WTC11 (cell line): ENCODE data around the gene COPS3. TPM values are rescaled to one million over a fixed set of nuclear protein-coding genes. Genes with fewer than 3 reads are reported as not detected.
A peak's percentile ranks its signal among the peaks of the same experiment; 100 is the strongest.

Experiments used
- ATAC-seq: fragments of 200-7000 bp; cut with Tn5 transposase; 2 replicates; pipeline ENCODE4 v1.10.0; 2021; ENCODE audit warnings: mild to moderate bottlenecking, moderate library complexity
- CTCF ChIA-PET: fragments of 300-600 bp; sonication (Branson Sonifier 250); formaldehyde crosslinking; loops from one replicate; lab custom pipeline; 2021; ENCODE audit warnings: antibody characterized with exemption; lab: Charles Lee
- POLR2A ChIA-PET: fragments of 350-600 bp; sonication (Branson Sonifier 250); formaldehyde crosslinking; loops from one replicate; lab custom pipeline; 2021; ENCODE audit warnings: antibody characterized with exemption; lab: Charles Lee
- DNase-seq: peaks from one replicate; pipeline ENCODE4 v3.0.0; 2021; ENCODE audit warnings: low spot score
- H3K27ac Mint-ChIP-seq: 2 replicates; pipeline ENCODE4 v1.8.0; 2021; ENCODE audit warnings: mixed read lengths
- H3K27me3 Mint-ChIP-seq: 2 replicates; pipeline ENCODE4 v1.8.0; 2021; ENCODE audit warnings: low read depth, mild to moderate bottlenecking, moderate library complexity, mixed read lengths
- H3K36me3 Mint-ChIP-seq: 2 replicates; pipeline ENCODE4 v1.8.0; 2021; ENCODE audit warnings: mixed read lengths
- H3K4me1 Mint-ChIP-seq: 2 replicates; pipeline ENCODE4 v1.8.0; 2022; ENCODE audit warnings: mixed read lengths
- H3K4me3 Mint-ChIP-seq: 2 replicates; pipeline ENCODE4 v1.8.0; 2021; ENCODE audit warnings: mild to moderate bottlenecking, moderate library complexity, mixed read lengths
- H3K9me3 Mint-ChIP-seq: 2 replicates; pipeline ENCODE4 v1.8.0; 2021; ENCODE audit warnings: mixed read lengths
- AR ChIP-seq: fragments of 250-450 bp; sonication (Bioruptor Pico); IDR thresholded peaks from 2 replicates; pipeline ENCODE4 v1.9.0; 2021; ENCODE audit warnings: mild to moderate bottlenecking
- ARID4B ChIP-seq: sonication (generic); formaldehyde crosslinking; IDR thresholded peaks from 2 replicates; pipeline ENCODE4 v1.8.0; 2023; ENCODE audit warnings: missing genetic modification reagents, mild to moderate bottlenecking, borderline replicate concordance
- EMX1 ChIP-seq: fragments of 250-450 bp; sonication (Bioruptor Pico); IDR thresholded peaks from 2 replicates; pipeline ENCODE4 v1.8.0; 2021; ENCODE audit warnings: mild to moderate bottlenecking
- ETV6 ChIP-seq: sonication (generic); formaldehyde crosslinking; IDR thresholded peaks from 2 replicates; pipeline ENCODE4 v1.8.1; 2022; ENCODE audit warnings: mild to moderate bottlenecking, missing genetic modification reagents
- FOXK1 ChIP-seq: sonication (generic); formaldehyde crosslinking; IDR thresholded peaks from 2 replicates; pipeline ENCODE4 v1.8.0; 2022; ENCODE audit warnings: mild to moderate bottlenecking, moderate library complexity, missing genetic modification reagents
- FOXP1 ChIP-seq: sonication (generic); formaldehyde crosslinking; IDR thresholded peaks from 2 replicates; pipeline ENCODE4 v1.8.0; 2022; ENCODE audit warnings: missing genetic modification reagents, mild to moderate bottlenecking, moderate library complexity, borderline replicate concordance
- GTF2I ChIP-seq: fragments of 250-450 bp; sonication (Bioruptor Pico); conservative IDR thresholded peaks from 2 replicates; pipeline ENCODE4 v1.4.0; 2021; ENCODE audit warnings: mild to moderate bottlenecking
- HMGA2 ChIP-seq: fragments of 250-450 bp; sonication (Bioruptor Pico); IDR thresholded peaks from 2 replicates; pipeline ENCODE4 v1.4.0; 2021; ENCODE audit warnings: mild to moderate bottlenecking, moderate library complexity
- IRF1 ChIP-seq: sonication (generic); formaldehyde crosslinking; IDR thresholded peaks from 2 replicates; pipeline ENCODE4 v1.8.0; 2023; ENCODE audit warnings: missing genetic modification reagents
- IRF2 ChIP-seq: sonication (generic); formaldehyde crosslinking; IDR thresholded peaks from 2 replicates; pipeline ENCODE4 v1.8.0; 2022; ENCODE audit warnings: low read depth, missing genetic modification reagents, borderline replicate concordance
- JUN ChIP-seq: sonication (generic); formaldehyde crosslinking; IDR thresholded peaks from 2 replicates; pipeline ENCODE4 v1.8.0; 2023; ENCODE audit warnings: mild to moderate bottlenecking, missing genetic modification reagents
- KAT7 ChIP-seq: sonication (generic); formaldehyde crosslinking; IDR thresholded peaks from 2 replicates; pipeline ENCODE4 v1.8.1; 2023; ENCODE audit warnings: missing genetic modification reagents, mild to moderate bottlenecking, borderline replicate concordance
- NR1H2 ChIP-seq: sonication (generic); formaldehyde crosslinking; IDR thresholded peaks from 2 replicates; pipeline ENCODE4 v1.9.0; 2021; ENCODE audit warnings: mild to moderate bottlenecking, moderate library complexity, missing genetic modification reagents
- PREB ChIP-seq: sonication (generic); formaldehyde crosslinking; IDR thresholded peaks from 2 replicates; pipeline ENCODE4 v1.8.1; 2022; ENCODE audit warnings: mild to moderate bottlenecking, missing genetic modification reagents, moderate library complexity, borderline replicate concordance
- USF2 ChIP-seq: sonication (generic); formaldehyde crosslinking; IDR thresholded peaks from 2 replicates; pipeline ENCODE4 v1.8.1; 2023; ENCODE audit warnings: mild to moderate bottlenecking, missing genetic modification reagents, moderate library complexity
- ZMAT4 ChIP-seq: fragments of 250-450 bp; sonication (Bioruptor Pico); IDR thresholded peaks from 2 replicates; pipeline ENCODE4 v1.9.0; 2021; ENCODE audit warnings: mild to moderate bottlenecking
- ZNF138 ChIP-seq: sonication (generic); formaldehyde crosslinking; conservative IDR thresholded peaks from 2 replicates; pipeline ENCODE4 v1.8.1; 2022; ENCODE audit warnings: mild to moderate bottlenecking, moderate library complexity, missing genetic modification reagents
- ZNF263 ChIP-seq: sonication (generic); formaldehyde crosslinking; IDR thresholded peaks from 2 replicates; pipeline ENCODE4 v1.8.1; 2022; ENCODE audit warnings: low read depth, mild to moderate bottlenecking, moderate library complexity, missing genetic modification reagents
- ZNF416 ChIP-seq: fragments of 250-450 bp; sonication (Bioruptor Pico); IDR thresholded peaks from 2 replicates; pipeline ENCODE4 v1.9.0; 2021; ENCODE audit warnings: mild to moderate bottlenecking, inconsistent platforms
- ZNF423 ChIP-seq: fragments of 250-450 bp; sonication (Bioruptor Pico); IDR thresholded peaks from 2 replicates; pipeline ENCODE4 v2.1.2; 2022; ENCODE audit warnings: mild to moderate bottlenecking, moderate library complexity
- ZSCAN18 ChIP-seq: fragments of 250-450 bp; sonication (Bioruptor Pico); IDR thresholded peaks from 2 replicates; pipeline ENCODE4 v2.1.2; 2022; ENCODE audit warnings: mild to moderate bottlenecking, moderate library complexity
- total RNA-seq: library from RNA; stranded (reverse); gene quantifications from 3 replicates; pipeline ENCODE4 v1.2.3, GENCODE V29; 2021

The COPS3 gene
- total RNA-seq, 1 experiment from 2014 or later: 78.3 TPM

GRCh38 chr17:17264430-17264829, 16.6 kb downstream of the COPS3 start:
- POLR2A ChIA-PET: no interaction called here
- Mint-ChIP-seq H3K4me3 (no peak overlapping the region), H3K9me3 (no peaks in the 10 kb centered on the region), H3K4me1 (peaks cover 4% of the 10 kb centered on the region), H3K27me3 (no peaks in the 10 kb centered on the region), H3K36me3 (peaks cover 61% of the 10 kb centered on the region), H3K27ac (peak overlapping the region; percentile 8; the same call in 1 of the 2 replicates)
- CTCF ChIA-PET: no interaction called here
- ATAC-seq (no peak), DNase-seq (no peak)
- TF ChIP-seq ZNF423 (CRISPR knock-in tag): no peak
- TF ChIP-seq IRF2 (CRISPR knock-in tag): no peak
- TF ChIP-seq ZMAT4 (CRISPR knock-in tag): no peak
- TF ChIP-seq ARID4B (CRISPR knock-in tag): no peak
- no peak for TF ChIP-seq AR (CRISPR knock-in tag)
- no peak for TF ChIP-seq ZNF263 (CRISPR knock-in tag)
- no peak for TF ChIP-seq ZSCAN18
- TF ChIP-seq IRF1: no peak
- no peak for TF ChIP-seq FOXK1

- DNase-seq (no peak), ATAC-seq (no peak)
- H3K9me3 Mint-ChIP-seq: no peaks in the 10 kb centered on the region
- H3K27ac Mint-ChIP-seq: no peak overlapping the region
- H3K27me3 Mint-ChIP-seq: no peaks in the 10 kb centered on the region
- peaks cover 73% of the 10 kb centered on the region for H3K36me3 Mint-ChIP-seq
- no peak for TF ChIP-seq GTF2I (CRISPR knock-in tag)
- no peak for TF ChIP-seq HMGA2 (CRISPR knock-in tag)
- no peak for TF ChIP-seq FOXP1 (CRISPR knock-in tag)
- no peak for TF ChIP-seq EMX1 (CRISPR knock-in tag)
- TF ChIP-seq ZNF416 (CRISPR knock-in tag): no peak
- TF ChIP-seq NR1H2 (CRISPR knock-in tag): no peak
- TF ChIP-seq ETV6 (CRISPR knock-in tag): no peak
- no peak for TF ChIP-seq PREB (CRISPR knock-in tag)
- TF ChIP-seq USF2 (CRISPR knock-in tag): no peak
- no peak for TF ChIP-seq KAT7
- TF ChIP-seq ZNF138 (CRISPR knock-in tag): no peak
- TF ChIP-seq JUN (CRISPR knock-in tag): no peak
- H3K4me1 Mint-ChIP-seq: no peaks in the 10 kb centered on the region
- ChIA-PET POLR2A (interaction anchor here (0.6 kb wide), 1 partner anchor 26 kb away, joined by 7 read pairs; no protein-coding TSS in a partner anchor), CTCF (no interaction called here)
- no peak overlapping the region for H3K4me3 Mint-ChIP-seq
These were observed 22.0 kb downstream of the COPS3 start for GRCh38 chr17:17258998-17259397.
